Activated naive CD4-positive, alpha-beta T cell treated with anti-CD3 and anti-CD28 coated beads, Interleukin-2, amount 50 U/mL, for 24 hours (primary cell): ENCODE results near the gene LPP.
"Not testable (repeated sequence)": the region's sequence is repeated elsewhere in the genome, so short reads cannot be mapped to it uniquely, and the experiment has no call there.

Experiments
- H3K27ac Mint-ChIP-seq: one replicate; pipeline ENCODE4 v1.8.0; 2021; ENCODE audit warnings: mild to moderate bottlenecking, mixed read lengths
- H3K27me3 Mint-ChIP-seq: one replicate; pipeline ENCODE4 v1.8.0; 2021; ENCODE audit warnings: mixed read lengths
- H3K36me3 Mint-ChIP-seq: one replicate; pipeline ENCODE4 v1.8.0; 2021; ENCODE audit warnings: mixed read lengths
- H3K4me1 Mint-ChIP-seq: one replicate; pipeline ENCODE4 v1.8.0; 2021; ENCODE audit warnings: mixed read lengths
- H3K4me3 Mint-ChIP-seq: one replicate; pipeline ENCODE4 v1.8.0; 2021; ENCODE audit warnings: mild to moderate bottlenecking, mixed read lengths
- H3K9me3 Mint-ChIP-seq: one replicate; pipeline ENCODE4 v1.8.0; 2021; ENCODE audit warnings: mixed read lengths

Gene LPP

DNA sequence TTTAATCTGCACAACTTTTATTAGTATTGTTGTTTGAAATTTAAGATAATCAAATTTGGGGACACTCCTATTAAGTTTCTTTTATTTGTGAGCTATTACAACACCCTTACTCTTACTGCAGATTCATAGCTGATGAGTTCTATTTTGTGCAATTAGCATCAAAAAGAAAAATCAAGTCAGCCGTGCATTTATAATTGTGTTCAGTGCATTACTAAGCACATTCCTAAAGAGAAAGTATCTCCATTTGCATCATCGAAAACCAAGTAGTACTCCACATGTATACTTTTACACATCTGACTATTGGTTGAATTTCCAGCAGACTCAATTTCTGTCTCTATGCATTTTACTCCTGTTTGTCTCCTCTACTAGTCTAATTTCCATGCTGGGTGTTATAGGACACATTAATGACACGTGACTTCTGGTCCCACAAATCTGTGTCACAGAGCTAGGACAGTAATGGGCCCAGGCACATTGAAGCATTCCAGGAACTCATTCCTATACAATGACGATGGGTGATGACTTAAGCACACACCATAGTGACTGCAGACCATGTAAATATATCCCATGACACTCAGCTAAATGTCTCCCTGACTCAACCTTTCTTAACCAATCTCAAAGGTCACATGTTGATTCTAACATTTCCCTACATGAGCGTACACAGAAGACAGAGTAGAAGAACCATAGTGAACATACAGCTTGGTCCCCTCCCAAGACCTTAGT, 477.5 kb downstream of the LPP start:
- H3K27me3 Mint-ChIP-seq = no peaks in the 10 kb centered on the region
- H3K36me3 Mint-ChIP-seq = peaks cover 17% of the 10 kb centered on the region
- no peak overlapping the region for H3K4me3 Mint-ChIP-seq

DNA sequence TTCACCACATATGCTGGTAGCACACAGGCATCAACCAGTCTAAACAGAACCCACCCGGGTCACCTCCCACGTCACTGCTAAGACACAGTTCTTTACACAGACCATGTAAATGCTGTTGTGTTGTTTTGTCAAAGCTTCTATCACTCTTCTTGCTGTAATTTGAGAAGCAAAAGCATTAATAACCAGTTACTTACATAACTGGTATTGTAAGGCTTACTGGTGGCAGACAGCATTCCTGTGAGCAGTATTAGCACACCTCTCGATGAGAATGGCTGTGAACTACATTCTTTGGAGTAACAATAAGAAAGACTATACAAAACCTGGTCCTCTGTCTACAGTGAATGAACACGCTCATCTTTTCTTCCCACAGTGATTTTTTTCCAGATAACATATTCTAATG, 479.2 kb downstream of the LPP start:
- Mint-ChIP-seq H3K27ac (no peak overlapping the region), H3K36me3 (peaks cover 18% of the 10 kb centered on the region), H3K4me3 (no peak overlapping the region), H3K4me1 (no peaks in the 10 kb centered on the region), H3K9me3 (no peaks in the 10 kb centered on the region), H3K27me3 (no peaks in the 10 kb centered on the region)

More for the DNA sequence above, 477.5 kb downstream of the LPP start:
- Mint-ChIP-seq H3K9me3 (peaks cover 6% of the 10 kb centered on the region), H3K27ac (no peak overlapping the region), H3K4me1 (no peaks in the 10 kb centered on the region)

DNA sequence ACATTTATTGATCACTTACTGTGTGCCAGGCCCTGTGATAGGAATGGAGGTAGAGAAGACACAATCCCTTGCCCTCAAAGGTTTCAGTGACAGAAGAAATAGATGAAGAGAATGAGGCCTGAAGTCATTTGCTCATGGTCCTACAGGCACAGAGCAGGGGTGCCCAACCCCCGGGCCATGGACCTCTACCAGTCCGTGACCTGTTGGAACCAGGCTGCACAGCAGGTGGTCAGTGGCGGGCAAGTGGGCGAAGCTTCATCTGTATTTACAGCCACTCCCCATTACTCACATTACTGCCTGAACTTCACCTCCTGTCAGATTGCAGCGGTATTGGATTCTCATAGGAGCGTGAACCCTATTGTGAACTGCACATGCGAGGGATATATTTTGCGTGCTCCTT, 480.3 kb downstream of the LPP start:
- no peak overlapping the region for H3K27ac Mint-ChIP-seq
- no peaks in the 10 kb centered on the region for H3K4me1 Mint-ChIP-seq
- H3K36me3 Mint-ChIP-seq = peaks cover 18% of the 10 kb centered on the region
- no peak overlapping the region for H3K4me3 Mint-ChIP-seq
- no peaks in the 10 kb centered on the region for H3K27me3 Mint-ChIP-seq
- no peaks in the 10 kb centered on the region for H3K9me3 Mint-ChIP-seq

DNA sequence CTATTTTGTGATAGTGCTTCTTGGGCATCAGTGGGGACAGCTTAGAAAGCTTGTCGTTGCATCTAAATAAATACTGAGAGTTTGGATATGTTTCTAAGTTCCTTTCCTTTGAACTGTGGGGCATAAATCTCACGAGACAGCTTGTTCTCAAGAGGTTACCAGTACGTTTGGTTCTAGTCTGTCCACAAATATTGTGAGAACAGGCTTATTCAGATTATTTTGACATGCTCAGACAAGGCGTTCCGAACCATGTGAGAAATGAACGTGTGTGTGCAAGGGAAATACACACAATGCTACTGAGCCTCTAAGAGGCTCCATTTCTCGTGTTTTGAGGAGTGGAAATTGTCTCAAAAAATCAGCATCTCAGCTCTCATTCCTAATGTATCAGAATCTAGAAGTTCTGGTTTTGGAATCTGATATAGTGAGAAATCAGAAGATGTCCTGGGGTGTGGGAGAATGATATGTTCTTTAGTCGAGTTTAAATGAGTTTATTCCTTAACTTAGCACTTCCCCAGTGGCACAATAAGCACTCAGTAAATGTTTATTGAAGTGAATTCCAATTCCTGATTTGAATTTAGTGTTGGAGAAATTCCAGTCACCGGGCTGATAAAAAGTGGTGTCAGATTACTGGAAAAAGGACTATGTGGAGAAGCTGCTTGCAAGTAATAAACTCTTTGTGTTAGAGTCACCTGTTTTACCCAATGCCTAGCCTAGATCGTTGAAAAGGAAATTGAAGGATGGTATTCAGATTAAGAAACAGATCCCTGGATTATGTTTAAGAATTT, 481.5 kb downstream of the LPP start:
- no peaks in the 10 kb centered on the region for H3K9me3 Mint-ChIP-seq
- H3K27ac Mint-ChIP-seq = no peak overlapping the region
- no peak overlapping the region for H3K4me3 Mint-ChIP-seq
- peaks cover 15% of the 10 kb centered on the region for H3K36me3 Mint-ChIP-seq
- no peaks in the 10 kb centered on the region for H3K4me1 Mint-ChIP-seq
- no peaks in the 10 kb centered on the region for H3K27me3 Mint-ChIP-seq

DNA sequence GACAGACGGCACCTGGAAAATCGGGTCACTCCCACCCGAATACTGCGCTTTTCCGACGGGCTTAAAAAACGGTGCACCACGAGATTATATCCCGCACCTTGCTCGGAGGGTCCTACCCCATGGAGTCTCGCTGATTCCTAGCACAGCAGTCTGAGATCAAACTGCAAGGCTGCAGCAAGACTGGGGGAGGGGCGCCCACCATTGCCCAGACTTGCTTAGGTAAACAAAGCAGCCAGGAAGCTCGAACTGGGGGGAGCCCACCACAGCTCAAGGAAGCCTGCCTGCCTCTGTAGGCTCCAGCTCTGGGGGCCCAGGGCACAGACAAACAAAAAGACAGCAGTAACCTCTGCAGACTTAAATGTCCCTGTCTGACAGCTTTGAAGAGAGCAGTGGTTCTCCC, 482.3 kb downstream of the LPP start:
- not testable (repeated sequence) for H3K9me3 Mint-ChIP-seq, H3K27me3 Mint-ChIP-seq, H3K4me3 Mint-ChIP-seq, H3K27ac Mint-ChIP-seq, H3K4me1 Mint-ChIP-seq
- H3K36me3 Mint-ChIP-seq = peaks cover 12% of the 10 kb centered on the region

DNA sequence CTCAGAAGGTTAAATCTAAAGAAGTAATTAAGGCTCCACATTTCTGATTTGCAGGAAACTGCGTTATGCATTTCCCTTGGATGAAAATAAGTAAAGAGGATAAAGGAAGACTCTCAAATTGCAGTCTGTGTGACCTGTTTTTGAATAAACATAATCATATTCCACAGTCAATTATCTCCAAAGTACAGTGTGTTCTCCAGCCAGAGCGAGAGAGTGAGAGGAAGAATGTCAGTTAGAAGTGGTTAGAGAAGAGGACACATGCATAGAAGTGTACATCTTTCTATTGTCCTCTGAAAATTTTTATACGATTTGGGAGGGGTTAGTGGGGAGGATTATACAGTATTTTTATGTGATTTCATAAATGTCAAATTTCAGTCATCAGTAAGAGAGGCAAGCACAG, 487.1 kb downstream of the LPP start:
- H3K4me1 Mint-ChIP-seq = no peaks in the 10 kb centered on the region
- H3K27ac Mint-ChIP-seq = no peak overlapping the region
- H3K27me3 Mint-ChIP-seq = no peaks in the 10 kb centered on the region
- H3K4me3 Mint-ChIP-seq = no peak overlapping the region
- no peaks in the 10 kb centered on the region for H3K9me3 Mint-ChIP-seq
- peaks cover 5% of the 10 kb centered on the region for H3K36me3 Mint-ChIP-seq

DNA sequence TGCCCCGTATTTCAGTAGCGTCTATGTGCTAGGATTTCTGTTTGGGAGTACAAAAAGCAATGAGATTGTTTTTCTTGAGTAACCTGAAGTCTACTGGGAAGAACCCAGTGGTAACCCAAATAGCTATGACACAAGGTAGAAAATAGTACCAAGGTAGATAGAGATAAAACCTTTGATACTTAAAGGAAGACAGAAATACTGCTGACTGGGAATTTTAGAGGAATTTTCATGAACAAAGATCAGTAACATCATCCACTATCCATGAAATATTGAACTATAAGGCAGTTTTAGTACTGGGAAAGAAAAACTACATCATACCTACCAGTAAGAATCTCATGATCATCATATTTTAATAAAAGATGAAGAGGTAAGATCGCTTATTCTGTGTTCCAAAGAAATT, 489.8 kb downstream of the LPP start:
- Mint-ChIP-seq H3K27ac (no peak overlapping the region), H3K36me3 (no peaks in the 10 kb centered on the region), H3K4me1 (no peaks in the 10 kb centered on the region), H3K27me3 (no peaks in the 10 kb centered on the region), H3K9me3 (no peaks in the 10 kb centered on the region), H3K4me3 (no peak overlapping the region)

DNA sequence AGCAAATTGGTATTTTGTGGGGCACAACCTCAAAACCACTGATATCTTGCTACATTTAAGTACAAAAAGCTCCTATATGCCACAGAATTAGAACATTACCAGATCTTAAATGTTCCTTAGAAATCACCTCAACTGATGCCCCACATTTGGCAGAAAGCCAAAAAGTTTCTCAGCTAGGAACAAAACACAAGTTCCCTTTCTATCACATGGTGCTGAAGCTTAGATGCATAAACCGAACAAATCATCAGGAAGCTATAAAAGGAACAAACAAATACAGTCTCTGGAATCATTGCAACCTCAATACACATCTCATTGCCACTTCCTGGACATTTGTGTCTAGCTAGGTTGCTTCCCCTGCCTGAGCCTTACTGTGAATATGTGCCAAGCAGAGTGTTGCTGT, 492.6 kb downstream of the LPP start:
- no peaks in the 10 kb centered on the region for H3K9me3 Mint-ChIP-seq
- no peaks in the 10 kb centered on the region for H3K4me1 Mint-ChIP-seq
- H3K27ac Mint-ChIP-seq = no peak overlapping the region
- H3K27me3 Mint-ChIP-seq = no peaks in the 10 kb centered on the region
- peaks cover 4% of the 10 kb centered on the region for H3K36me3 Mint-ChIP-seq
- H3K4me3 Mint-ChIP-seq = no peak overlapping the region

DNA sequence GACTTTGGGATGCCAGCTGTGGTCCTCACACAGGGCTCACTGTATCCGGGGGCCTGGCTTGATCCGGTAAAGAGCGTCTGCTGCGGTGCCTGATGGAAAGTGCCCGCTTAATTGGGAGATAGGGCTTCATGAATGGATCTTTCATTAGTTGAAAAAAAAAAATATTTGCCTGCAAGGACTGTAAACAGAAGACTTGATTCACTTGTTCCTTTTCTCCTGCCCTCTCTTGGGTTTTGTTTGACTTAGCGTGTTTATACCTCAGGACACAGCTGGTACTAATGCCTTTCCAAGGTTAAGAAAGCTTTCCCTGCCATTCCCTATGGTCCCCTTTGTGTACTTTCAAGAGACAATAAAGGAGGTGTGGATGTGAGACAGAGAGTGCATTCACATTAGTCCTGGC, 493.3 kb downstream of the LPP start:
- Mint-ChIP-seq H3K27ac (no peak overlapping the region), H3K9me3 (no peaks in the 10 kb centered on the region), H3K4me3 (no peak overlapping the region), H3K36me3 (peaks cover 4% of the 10 kb centered on the region), H3K4me1 (no peaks in the 10 kb centered on the region), H3K27me3 (no peaks in the 10 kb centered on the region)

DNA sequence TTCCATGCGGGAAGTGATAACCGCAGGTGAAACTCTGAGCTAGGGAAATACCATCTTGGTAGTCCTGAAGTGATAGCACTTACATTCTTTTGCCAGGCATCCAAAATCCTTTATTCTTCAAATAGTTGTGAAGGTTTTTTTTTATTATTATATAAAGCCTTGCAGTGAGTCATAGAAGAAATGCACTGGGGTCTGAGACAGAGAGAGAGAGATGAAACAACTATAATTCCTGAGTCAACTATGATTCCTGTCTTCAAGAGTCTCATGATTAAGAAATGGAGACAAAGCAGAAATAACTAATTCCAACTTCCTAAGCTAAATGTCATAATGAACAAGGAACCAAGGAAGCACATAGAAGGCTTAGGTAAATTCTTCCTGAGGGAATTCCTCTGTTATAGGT, 495.6 kb downstream of the LPP start:
- no peaks in the 10 kb centered on the region for H3K27me3 Mint-ChIP-seq
- H3K4me3 Mint-ChIP-seq = no peak overlapping the region
- H3K9me3 Mint-ChIP-seq = no peaks in the 10 kb centered on the region
- no peak overlapping the region for H3K27ac Mint-ChIP-seq
- H3K4me1 Mint-ChIP-seq = peaks cover 4% of the 10 kb centered on the region
- H3K36me3 Mint-ChIP-seq = peaks cover 7% of the 10 kb centered on the region

DNA sequence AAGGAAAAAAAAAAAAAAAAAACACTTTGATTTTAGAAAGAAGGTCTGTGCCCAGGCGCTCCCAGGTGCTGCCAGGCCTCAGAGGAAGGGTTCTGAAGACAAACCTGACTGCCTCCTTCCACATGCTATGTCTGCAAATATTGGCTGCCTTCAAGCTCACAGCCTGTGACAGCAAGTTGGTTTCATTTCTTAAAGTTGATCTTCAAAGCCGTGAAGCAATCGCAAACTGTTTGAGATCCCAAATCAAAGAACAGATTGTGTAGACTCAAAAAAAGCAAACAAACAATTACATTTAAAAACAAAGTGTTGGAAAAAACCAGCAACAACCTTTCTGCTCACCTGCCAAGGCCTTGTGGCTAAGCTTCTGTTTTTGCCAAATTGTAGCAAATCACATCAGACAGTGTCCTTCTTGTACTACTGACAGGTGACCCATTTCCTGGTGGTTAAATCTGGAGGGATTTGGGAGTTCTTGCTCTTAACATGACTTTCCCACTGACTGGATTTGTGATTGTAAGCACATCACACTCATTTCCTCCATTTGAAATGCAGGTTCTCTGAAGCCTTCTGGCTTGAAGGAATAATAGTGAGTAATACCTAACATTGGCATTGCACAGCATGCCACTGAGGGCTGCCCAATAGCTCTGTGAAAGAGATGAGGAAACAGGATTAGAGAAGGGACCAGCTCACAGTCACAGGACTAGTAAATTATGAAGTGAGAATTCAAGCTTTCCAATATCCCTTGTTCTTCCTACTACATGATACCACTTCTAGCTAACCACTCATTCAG, 502.4 kb downstream of the LPP start:
- H3K4me3 Mint-ChIP-seq = no peak overlapping the region
- no peaks in the 10 kb centered on the region for H3K9me3 Mint-ChIP-seq
- no peaks in the 10 kb centered on the region for H3K27me3 Mint-ChIP-seq
- H3K27ac Mint-ChIP-seq = no peak overlapping the region
- H3K36me3 Mint-ChIP-seq = peaks cover 6% of the 10 kb centered on the region
- peaks cover 11% of the 10 kb centered on the region for H3K4me1 Mint-ChIP-seq

DNA sequence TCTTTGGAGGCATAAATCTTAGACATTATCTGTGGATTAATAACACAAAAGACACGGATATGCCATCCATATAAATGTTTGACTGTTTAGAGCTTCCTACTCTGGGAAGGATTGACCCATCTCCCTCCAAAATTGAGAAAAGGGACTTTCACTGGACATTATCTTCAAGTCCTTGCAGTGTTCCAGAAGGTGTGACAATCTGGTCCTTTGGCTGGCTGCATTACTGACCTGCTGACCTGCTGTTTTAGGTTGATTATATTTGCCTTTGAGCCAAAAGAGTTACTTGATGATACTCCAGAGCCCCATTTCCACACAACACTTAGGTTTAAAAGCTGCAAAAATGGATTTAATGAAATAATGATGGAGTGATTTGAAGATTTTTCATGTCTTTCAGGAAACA, 504.6 kb downstream of the LPP start:
- Mint-ChIP-seq H3K27me3 (no peaks in the 10 kb centered on the region), H3K4me3 (no peak overlapping the region), H3K36me3 (peaks cover 3% of the 10 kb centered on the region), H3K4me1 (peaks cover 11% of the 10 kb centered on the region), H3K27ac (no peak overlapping the region), H3K9me3 (no peaks in the 10 kb centered on the region)

DNA sequence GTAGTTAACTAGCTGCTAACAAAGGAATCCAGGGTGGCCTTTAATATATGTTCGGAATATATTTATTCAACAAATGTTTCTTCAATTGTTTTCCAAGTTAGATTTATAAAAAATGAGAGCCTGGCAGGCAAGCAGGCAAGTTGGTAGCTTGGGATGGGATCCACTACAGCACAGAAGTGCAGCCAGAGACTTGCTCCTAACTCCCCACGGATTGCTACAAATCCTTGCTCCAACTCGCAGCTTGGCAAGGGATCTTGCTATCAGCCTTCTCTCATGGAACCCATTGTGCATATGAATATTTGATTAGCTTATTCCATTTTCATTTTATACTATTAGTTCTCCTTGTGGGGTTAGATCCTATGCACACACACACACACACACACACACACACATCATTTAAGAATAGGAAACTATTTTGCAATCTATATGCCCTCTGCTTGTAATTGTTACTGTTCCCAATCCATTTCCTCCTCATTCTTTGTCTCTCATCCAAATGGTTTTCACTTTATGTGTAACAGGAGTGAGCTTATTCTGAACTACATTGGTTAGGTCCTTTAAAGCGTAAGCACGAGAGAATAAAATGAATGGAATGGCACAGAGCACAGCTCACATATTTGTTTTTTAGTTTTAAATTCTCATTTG, 505.6 kb downstream of the LPP start:
- no peak overlapping the region for H3K4me3 Mint-ChIP-seq
- H3K4me1 Mint-ChIP-seq = peaks cover 6% of the 10 kb centered on the region
- H3K9me3 Mint-ChIP-seq = no peaks in the 10 kb centered on the region
- H3K36me3 Mint-ChIP-seq = peaks cover 3% of the 10 kb centered on the region
- H3K27ac Mint-ChIP-seq = no peak overlapping the region
- H3K27me3 Mint-ChIP-seq = no peaks in the 10 kb centered on the region

DNA sequence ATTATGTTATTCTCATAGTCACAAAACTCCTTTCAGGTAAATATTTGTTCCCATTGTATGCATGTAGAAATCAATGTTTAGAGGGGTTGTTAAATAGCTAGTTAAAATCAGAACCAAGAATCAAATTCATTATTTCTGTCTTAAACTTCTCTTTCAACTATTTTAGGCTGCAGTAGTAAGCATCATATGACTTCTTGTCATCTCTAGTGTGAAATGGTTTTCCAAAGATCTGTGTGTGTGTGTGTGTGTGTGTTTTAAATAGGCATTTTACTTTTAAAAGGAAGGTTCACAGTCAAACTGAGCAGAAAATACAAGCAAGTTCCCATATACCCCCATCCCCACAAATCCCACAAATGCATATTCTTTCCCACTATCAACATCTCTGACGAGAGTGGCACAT, 506.5 kb downstream of the LPP start:
- H3K4me3 Mint-ChIP-seq = no peak overlapping the region
- no peak overlapping the region for H3K27ac Mint-ChIP-seq
- H3K9me3 Mint-ChIP-seq = no peaks in the 10 kb centered on the region
- H3K4me1 Mint-ChIP-seq = peaks cover 1% of the 10 kb centered on the region
- peaks cover 3% of the 10 kb centered on the region for H3K36me3 Mint-ChIP-seq
- H3K27me3 Mint-ChIP-seq = no peaks in the 10 kb centered on the region

DNA sequence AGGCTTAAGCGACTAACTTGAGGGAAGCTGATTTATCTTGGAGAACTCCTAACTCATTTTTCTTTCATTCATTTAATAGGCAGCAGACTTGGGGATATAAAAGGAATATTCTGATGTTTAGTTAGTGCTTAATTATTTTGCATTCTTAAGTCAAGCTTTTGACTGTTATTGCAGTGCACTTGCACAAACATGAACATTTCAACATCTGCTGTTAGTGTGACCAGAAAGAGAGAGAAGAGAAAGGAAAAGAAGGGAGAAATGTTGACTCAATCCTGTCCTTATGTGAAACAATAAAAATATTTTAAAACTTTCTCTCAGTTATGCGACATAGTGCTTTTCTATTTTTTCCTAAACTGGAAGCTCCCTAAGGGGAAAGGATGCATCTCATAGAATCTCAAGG, 507.8 kb downstream of the LPP start:
- Mint-ChIP-seq H3K4me1 (no peaks in the 10 kb centered on the region), H3K27me3 (no peaks in the 10 kb centered on the region), H3K9me3 (no peaks in the 10 kb centered on the region), H3K4me3 (no peak overlapping the region), H3K27ac (no peak overlapping the region), H3K36me3 (peaks cover 3% of the 10 kb centered on the region)

DNA sequence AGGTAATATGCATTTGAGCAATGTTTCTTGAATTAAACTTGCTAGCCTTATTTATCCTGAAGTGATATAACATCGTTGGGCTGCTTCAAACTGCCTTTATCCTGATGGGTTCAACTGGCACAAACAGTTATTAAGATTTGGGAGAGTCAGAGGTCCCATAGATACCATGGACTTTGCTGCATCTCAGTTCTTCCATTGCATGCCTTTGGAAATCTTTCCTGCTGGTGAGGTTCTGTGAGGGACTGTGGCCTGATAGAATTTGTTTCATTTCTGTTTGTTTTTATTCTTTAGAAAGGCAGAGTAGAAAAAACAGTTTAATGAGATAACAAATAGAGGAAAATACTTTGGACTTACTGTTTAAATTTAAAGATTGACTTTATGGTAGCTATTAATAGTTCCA, 508.3 kb downstream of the LPP start:
- H3K27ac Mint-ChIP-seq = no peak overlapping the region
- H3K9me3 Mint-ChIP-seq = no peaks in the 10 kb centered on the region
- H3K4me1 Mint-ChIP-seq = no peaks in the 10 kb centered on the region
- H3K36me3 Mint-ChIP-seq = peaks cover 3% of the 10 kb centered on the region
- H3K27me3 Mint-ChIP-seq = no peaks in the 10 kb centered on the region
- H3K4me3 Mint-ChIP-seq = no peak overlapping the region
